Stimulated activated CD4-positive, alpha-beta T cell treated with anti-CD3 and anti-CD28 coated beads, Interleukin-15, amount 100 ng/mL, for 24 hours (primary cell): ENCODE data around the gene ANO9.
"Not testable (repeated sequence)": the region's sequence is repeated elsewhere in the genome, so short reads cannot be mapped to it uniquely, and the experiment has no call there.

ENCODE experiments used
- DNase-seq: peaks from one replicate; pipeline ENCODE4 v3.0.0-alpha.2; 2020

Gene ANO9

DNA sequence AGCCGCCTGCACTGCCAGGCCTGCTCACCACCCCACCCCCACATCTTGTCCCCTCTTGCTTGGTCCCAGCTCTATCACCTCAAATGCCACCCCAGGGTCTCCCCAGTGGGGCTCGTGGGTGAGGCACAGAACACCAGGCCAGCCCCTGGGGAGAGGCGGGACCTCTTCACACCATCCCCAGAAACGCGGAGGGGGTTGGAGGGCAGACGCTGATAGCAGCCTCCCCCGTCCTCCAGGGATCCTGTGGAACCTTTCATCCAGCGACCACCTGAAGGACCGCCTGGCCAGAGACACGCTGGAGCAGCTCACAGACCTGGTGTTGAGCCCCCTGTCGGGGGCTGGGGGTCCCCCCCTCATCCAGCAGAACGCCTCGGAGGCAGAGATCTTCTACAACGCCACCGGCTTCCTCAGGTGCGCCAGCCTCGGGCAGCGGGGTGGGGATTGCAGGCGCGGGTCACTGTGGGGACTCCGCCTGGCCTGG is 42.0 kb downstream of the ANO9 start:
- no peak for DNase-seq

DNA sequence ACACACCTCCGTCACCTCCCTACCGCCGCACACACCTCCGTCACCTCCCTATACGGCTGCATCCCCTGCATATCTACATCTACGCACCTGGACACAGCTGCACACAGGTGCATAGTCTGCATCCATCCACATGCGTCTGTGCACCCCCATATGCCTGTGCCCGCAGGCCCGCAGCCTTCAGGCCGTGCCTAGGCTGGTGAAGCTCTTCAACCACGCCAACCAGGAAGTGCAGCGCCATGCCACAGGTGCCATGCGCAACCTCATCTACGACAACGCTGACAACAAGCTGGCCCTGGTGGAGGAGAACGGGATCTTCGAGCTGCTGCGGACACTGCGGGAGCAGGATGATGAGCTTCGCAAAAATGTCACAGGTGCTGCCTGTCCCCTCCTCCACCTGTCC is 43.0 kb downstream of the ANO9 start:
- no peak for DNase-seq

DNA sequence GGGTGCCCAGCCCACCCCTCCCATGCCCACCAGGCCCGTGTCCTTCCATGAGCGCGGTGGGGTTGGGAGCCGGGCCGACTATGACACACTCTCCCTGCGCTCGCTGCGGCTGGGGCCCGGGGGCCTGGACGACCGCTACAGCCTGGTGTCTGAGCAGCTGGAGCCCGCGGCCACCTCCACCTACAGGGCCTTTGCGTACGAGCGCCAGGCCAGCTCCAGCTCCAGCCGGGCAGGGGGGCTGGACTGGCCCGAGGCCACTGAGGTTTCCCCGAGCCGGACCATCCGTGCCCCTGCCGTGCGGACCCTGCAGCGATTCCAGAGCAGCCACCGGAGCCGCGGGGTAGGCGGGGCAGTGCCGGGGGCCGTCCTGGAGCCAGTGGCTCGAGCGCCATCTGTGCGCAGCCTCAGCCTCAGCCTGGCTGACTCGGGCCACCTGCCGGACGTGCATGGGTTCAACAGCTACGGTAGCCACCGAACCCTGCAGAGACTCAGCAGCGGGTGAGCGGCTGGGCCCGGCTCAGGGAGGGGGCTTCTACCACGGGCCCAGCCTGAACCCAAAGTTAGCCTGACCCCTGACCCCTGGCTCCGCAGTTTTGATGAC is 44.8 kb downstream of the ANO9 start:
- no peak for DNase-seq

DNA sequence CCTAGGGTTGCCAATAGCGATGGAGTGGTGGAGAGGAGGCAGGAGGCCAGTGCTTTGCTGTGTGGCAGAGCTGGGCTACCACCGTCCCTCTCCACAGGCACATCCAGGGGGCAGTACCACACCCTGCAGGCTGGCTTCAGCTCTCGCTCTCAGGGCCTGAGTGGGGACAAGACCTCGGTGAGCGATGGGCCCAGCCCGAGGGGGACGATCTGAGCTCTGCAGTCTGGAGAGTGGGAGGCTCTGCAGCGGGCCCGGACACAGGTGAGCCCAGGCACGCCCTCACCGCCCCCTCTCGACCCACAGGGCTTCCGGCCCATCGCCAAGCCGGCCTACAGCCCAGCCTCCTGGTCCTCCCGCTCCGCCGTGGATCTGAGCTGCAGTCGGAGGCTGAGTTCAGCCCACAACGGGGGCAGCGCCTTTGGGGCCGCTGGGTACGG is 45.3 kb downstream of the ANO9 start:
- no peak for DNase-seq

DNA sequence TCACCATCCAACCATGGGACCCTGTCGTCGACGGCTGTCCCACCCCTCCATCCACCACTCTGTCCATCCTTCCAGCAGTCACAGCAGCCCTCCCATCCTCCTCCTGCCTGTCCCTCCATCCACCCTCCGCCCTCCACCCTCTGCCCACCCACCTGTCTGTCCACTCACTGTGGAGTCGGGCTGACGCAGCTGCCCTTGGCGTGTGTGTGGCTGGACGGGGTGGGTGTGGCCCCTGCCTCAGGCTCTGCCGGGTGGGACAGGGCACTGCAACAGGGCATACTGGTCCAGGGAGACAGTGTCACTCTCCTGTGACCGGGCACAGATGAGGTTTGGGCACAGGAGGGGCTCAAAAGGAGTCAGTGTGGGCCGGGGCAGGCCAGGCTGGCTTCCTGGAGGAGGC is 45.9 kb downstream of the ANO9 start:
- DNase-seq, result no peak

DNA sequence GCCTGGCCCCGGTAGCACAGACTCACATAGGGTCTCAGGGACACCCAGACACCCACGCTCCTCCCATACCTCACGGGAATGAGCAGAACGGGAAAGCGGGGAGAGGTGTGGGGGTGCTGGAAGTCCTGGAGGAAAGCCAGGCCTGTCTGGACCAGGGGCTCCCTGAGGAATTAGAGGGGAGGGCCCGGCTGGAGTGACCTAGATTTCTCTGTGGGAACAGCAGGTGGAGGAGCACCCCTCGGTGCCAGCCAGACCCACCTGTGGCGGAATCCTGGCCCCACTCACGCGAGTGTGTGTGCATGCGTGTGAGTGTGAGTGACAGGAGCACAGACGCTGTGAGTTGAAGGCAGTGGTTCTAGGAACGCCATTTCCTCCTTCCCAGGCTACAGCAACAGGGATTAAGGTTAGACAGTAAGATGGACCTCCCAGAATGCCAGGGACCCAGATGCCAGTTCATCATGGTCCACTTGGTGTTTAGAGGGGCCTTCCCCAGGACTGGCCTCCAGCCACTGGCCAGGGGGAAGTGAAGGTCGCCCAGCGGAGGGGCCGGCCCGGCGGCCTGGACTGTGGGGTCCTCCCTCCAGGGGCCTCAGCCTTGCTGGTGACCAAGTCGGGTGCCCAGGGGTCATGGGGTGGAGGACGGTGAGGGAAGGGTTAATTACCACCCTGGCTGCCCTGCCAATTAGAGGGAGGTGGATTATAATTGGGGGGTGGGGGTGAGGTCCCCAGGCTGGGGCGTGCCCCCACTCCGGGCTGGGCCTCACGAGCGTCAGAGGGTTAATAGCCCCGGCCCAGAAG is 46.8 kb downstream of the ANO9 start:
- DNase-seq, result no peak

DNA sequence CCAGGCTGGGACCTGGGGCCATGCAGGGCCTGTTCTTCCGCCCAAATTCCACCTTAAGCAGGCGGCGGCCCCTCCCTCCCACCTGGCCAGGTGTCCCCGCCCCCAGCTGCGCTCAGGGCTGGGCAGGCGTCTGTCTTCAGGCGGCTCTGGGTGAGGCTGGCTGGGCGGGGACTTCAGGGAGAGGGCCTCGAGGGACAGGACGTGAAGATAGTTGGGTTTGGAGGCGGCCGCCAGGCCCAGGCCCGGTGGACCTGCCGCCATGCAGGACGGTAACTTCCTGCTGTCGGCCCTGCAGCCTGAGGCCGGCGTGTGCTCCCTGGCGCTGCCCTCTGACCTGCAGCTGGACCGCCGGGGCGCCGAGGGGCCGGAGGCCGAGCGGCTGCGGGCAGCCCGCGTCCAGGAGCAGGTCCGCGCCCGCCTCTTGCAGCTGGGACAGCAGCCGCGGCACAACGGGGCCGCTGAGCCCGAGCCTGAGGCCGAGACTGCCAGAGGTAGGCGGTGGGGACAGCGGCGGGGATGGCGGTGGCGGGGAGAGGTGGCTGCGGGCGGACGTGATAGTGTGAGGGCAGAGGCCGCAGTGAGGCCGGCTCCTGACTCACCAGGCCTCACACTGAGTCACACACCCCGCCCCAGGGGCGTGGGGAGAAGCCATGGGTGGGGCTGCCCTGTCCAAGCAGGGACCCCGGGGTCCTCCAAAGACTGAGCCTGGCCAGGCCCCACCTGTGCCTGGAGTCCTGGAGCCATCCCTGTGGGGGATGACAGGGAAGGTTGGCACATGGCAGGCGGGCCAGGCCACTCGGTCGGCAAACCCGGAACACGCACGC is 47.6 kb downstream of the ANO9 start, which contains the start of gene PKP3:
TSS of gene PKP3 (plus strand) at position 176 of the 824 bp plus-strand sequence. CDS start at position 260, 84 bp downstream.
- DNase-seq, result no peak

DNA sequence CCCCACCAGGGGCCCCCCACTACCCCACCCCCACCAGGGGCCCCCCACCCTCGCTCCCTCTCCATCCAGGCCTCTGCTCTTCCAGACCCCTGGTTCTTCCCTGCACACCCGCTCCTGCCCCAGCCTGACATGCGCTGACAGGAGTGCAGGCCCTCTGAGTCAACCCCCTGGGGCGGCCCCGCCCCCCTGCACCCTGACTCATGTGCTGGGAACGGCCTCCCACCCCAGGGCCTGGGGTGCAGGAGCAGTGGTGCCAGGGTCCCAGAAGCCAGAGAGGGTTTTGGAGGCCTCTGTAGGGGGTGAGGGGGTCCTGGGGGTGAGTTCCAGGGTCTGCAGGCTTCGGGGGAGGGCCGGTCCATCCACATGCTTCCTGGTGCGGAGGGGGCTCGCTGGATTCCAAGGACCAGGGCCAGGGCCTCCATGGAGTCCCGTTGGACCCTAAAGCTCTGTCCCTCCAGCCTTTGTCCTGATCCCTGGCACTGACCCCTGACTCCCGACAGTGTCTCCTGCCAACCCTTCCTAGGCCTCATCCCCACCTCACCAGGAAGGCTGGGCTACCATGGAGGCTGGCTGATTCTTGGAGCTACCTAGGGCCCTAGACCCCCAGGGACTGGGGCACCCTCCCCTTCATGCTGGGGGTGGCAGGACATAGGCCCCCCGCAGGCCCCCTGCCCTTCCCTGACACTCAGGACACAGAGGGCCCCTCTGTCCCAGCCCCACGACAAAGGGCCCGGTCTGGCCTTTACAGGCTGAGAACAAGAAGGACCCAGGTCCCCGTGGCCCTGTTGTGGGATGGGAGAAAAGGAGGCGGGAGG is 48.4 kb downstream of the ANO9 start:
- DNase-seq, result peak; percentile 49

DNA sequence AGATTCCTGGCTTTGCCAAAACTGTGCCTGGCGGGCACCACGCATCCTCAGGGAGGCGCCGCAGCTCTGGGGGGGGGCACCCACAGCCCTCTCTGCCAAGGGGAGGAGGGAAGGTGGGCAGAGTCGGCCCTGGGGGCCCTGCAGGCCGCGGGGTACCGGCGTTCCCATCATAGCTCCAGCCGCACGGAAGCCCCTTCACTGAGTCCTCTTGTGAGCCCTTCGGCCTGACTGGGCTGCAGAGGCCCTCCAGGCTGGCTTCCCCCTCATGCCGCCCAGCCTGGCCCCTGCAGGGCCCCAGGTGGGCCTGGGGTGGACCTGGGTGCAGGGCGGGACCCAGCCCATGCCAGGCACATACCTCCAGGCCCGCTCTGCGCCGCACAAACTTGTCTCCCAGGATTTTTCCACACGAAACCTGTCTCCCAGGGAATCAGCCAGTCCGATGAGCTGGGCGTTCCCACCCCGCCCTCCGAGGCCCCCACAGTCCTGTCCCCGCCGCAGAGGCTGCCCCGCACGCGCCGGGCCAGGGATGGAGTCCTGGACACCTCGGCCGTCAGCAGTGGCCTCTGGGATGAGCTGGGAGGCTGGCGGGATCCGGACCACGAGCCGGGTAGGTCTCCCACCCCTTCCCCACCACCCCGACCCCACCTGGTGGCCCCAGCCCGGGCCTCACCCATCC is 49.6 kb downstream of the ANO9 start:
- no peak for DNase-seq

DNA sequence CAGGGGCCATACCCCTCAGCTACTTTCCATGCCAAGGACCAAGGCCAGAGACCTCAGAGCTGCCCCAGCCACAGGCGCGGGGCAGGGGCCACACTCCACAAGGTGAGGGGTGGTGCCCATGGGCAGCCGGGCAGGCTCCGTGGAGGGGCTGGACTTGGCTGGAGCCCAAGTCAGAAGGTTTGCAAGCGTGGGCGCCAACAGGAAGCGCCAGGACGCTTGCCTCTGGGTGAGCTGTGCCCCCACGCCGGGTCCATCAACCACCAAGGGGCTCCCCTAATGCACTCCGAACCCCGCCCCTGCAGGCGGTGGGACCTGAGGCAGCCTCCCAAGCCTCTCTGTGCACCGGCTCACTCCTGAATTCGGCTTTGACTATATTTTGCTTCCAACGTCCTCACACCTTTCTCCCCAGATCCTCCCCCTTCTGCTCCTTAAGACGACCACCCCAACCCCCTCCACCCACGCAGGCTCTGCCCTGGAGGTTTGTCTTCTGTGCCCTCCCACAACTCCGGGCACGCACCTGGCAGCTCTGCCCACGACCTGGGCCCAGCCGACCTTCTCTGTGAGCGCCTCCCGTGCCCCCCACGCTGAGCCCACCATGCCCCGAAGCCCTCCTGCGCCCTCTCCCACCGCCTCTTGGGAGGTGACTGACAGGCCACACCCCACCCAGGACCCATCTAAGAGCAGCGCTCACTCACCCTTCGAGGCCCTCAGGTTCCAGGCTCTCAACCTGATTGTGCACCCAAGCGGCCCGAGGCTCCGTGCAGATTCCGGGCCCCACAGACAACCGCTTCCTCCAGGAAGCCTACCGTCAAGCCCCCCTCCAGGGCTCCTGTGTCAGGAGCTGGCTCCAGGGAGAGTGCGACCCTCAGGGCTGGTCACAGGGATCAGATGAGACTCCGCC is 50.4 kb downstream of the ANO9 start:
- DNase-seq, result no peak

DNA sequence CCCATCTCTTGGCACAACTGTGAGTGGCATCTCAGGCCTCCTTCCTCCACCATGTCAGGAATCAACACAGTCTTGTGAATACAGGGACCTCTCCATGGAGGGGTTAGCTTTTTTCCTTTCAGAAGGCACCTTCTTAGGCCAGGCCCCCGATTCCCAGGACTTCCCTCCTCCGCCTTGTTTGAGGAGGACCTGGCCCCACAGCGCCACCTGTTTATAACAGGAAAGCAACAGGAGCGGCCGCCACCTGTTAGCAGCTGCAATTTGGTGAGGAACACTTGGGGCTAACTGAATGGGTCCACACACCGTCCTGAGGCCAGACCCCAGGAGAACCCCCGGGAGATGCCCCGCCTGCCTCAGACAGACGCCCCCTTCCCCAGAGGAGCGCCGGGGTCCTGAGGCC is 51.6 kb downstream of the ANO9 start:
- no peak for DNase-seq

DNA sequence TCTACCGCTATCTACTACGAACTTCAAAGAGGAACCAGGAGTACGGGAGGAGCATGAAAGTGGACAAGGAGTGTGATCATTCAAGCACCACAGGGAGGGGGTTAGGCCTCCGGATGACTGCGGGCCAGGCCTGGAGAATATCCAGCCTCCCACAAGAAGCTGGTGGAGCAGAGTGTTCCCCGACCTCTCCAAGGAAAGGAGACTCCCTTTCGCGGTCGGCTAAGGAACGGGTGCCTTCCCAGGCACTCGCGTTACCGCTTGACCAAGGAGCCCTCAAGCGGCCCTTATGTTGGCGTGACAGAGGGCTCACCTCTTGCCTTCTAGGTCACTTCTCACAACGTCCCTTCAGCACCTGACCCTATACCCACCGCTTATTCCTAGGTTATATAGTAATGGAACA is 52.4 kb downstream of the ANO9 start:
- not testable (repeated sequence) for DNase-seq

DNA sequence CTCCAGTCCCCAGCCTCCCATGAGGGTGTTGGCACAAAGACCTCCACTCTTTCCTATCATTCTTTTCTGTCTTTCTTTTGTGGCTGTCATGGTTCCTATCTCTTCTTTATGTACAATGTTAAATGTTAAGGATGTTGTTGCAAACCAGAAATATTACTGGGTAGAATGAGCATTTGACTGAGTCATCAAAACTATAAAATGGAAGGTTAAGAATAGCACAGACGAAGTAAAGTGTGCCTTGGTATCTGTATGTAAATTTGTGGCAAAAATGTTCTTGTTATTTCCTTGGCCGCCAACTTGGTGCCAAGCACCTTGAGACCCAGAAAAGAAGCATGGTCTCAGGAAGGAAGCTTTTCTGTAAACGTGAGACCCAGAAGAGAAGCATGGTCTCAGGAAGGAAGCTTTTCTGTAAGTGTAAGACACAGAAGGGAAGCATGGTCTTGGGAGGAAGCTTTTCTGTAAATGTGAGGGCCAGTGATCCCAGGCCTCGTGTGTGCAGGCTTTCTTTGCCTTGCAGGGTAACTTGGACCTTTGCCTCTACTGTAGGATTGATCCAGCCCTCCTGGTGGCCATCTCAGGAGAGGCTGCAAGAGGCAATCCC is 54.5 kb downstream of the ANO9 start:
- no peak for DNase-seq

DNA sequence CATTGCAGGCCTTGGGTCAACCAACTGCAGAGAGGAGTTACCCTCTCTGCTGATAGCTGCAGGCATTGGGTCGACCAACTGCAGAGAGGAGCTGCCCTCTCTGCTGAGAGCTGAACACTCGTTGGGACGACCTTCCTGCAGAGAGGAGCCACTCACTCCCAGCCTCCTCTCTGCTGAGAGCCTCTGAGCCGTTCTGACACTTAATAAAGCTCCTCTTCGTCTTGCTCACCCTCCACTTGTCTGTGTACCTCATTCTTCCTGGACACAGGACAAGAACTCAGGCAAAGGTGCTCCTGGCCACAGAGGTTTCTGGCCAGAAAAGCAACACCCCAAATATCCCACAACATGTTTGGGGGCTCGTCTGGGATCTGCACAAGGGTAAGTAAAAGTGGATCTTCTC is 55.3 kb downstream of the ANO9 start:
- DNase-seq, result no peak

DNA sequence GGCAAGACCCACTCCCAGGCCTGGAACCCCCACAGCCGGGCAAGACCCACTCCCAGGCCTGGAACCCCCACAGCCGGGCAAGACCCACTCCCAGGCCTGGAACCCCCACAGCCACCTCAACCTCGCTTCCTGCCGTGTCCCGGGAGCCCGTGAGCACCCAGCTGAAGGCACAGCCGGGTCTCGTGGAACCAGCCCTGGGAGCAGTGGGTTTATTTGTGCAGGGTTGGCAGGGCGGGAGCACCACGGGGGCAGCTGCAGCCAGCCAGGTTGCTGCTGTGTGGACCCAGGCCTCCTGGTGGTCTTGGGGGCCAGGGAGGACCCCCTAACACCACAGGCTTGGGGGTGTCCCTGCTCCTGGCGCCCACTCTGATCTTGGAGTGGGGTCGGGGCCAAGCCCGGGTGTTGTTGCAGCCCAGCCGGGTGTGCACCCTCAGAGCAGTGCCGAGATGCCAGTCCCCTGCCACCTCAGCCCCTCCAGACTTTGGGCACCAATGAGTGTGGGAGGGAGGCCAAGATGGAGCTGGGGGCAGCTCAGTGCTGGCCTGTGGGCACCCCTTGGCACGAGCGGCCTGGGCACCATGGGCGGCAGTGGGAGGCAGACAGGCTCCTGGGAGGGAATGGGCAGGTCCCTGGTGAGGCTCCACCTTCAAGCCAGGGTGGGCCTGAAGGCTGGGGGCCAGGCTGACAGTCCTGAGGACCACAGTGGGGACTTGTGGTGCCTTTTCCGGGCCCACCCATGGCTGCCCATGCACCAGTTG is 56.0 kb downstream of the ANO9 start:
- DNase-seq, result no peak

DNA sequence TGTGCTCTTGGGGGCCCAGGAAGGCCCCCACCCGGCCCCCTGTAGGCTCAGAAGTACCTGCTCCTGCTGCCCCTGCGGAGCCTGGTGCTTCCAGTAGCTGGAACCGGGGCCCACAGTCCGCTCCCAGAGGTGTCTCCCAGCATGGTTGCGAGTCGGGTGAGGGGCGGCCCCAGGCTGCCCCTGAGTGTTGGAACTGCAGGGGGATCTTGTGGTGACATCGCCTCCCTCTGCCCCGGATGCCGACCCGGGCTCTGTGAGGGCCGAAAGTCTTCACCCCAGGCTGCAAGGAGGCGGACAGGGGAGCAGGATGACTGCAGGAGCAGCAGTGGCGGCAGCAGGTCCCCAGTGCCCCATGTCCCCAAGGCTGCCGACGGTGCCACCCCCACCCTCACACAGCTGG is 57.3 kb downstream of the ANO9 start:
- DNase-seq, result no peak

DNA sequence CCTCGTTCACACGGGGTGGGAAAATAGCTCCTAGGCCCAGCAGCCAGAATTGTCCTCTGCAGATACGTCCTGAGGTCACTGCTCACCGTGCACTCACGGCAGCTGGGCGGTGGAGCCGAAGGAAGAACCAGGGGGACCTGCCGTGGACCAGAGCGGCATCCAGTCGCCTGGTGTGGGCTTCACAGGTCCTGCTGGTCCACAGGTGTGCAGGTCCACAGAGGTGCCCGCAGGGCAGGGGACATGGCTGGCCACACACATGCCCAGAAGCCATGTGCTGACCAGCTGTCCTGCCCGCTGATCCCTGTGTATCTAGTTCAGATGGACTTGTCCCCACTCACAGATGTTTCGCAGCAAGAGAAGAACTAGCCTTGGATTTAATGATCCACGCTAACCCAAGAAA is 58.4 kb downstream of the ANO9 start:
- DNase-seq, result no peak

DNA sequence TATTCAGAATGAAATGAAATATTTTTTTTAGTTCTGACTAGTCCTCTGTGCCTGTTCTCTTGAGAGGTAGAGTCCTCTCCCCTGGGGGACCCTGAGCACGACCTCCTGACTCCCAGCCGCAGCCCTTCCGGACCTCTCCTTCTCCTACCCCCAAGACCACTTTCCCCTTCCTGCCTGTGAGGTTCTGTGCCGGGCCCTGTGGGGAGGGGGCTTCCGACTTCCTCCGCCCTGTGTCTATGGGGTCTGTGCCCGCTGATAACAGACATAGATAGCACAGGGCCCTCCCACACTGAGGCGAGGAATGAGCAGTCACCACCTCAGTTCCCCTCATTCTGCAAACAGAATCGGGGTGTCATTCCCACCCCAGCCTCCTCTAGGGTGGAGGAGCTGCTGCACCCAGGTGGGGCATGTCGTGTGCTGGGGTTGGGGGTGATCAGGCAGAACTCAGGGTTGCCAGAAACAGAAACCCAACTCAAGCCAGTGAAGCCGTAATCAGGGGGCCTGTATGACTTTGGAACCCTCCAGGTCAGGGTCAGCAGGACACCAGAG is 59.7 kb downstream of the ANO9 start:
- no peak for DNase-seq

DNA sequence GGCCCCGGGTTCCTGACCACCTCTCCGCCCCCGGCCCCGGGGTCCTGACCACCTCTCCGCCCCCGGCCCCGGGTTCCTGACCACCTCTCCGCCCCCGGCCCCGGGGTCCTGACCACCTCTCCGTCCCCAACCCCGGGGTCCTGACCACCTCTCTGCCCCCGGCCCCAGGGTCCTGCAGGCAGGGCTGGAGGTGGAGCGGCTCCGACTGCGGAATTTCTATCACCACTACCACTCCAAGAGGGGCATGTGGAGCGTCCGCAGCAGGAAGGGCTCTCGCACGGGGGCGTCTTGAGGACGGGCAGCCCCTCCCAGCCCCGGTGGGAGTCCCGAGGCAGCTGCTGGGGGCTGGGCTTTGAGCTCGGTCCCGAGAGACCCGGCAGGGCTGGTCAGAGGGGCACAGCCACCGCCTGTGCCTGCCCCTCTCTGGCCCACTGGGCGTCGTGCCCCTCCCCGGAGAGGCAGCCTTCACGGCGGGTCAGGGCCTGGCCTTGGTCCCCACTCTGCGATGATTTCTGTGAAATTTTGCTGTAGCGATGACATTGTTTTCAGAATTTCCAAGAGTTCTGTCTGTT is 60.2 kb downstream of the ANO9 start:
- DNase-seq, result no peak
